BJ (cell line): ENCODE measurements around the gene MAP7. TPM values are rescaled to one million over a fixed set of nuclear protein-coding genes. Genes with fewer than 3 reads are reported as not detected.
"Not testable (repeated sequence)": the region's sequence is repeated elsewhere in the genome, so short reads cannot be mapped to it uniquely, and the experiment has no call there.

ENCODE experiments used
- CTCF ChIA-PET: fragments of 350-600 bp; formaldehyde crosslinking; extraction: SDS; loops from one replicate; lab custom pipeline; 2021; ENCODE audit warnings: antibody characterized with exemption, inconsistent platforms; lab: Yijun Ruan, JAX
- POLR2A ChIA-PET: fragments of 300-600 bp; sonication (Branson Sonifier 250); formaldehyde crosslinking; extraction: SDS; loops from one replicate; lab custom pipeline; 2021; ENCODE audit warnings: antibody characterized with exemption; lab: Charles Lee
- DNase-seq: peaks from one replicate; pipeline ENCODE4 v3.0.0-alpha.2; 2011; ENCODE audit warnings: low read depth
- H3K27me3 ChIP-seq: 2 replicates; pipeline ENCODE4 v1.6.0; 2011; ENCODE audit warnings: low read length; ENCODE audit not compliant: control insufficient read depth, insufficient read depth
- H3K36me3 ChIP-seq: 2 replicates; pipeline ENCODE4 v1.5.1; 2011; ENCODE audit warnings: low read length; ENCODE audit not compliant: control insufficient read depth, insufficient read depth
- H3K4me3 ChIP-seq: 2 replicates; pipeline ENCODE4 v1.5.1; 2011; ENCODE audit warnings: low read depth, mild to moderate bottlenecking, control low read depth, low read length
- CTCF ChIP-seq: IDR thresholded peaks from 2 replicates; pipeline ENCODE4 v1.5.1; 2011; ENCODE audit warnings: low read depth, mild to moderate bottlenecking, control low read depth, inconsistent platforms, low read length, moderate library complexity; ENCODE audit not compliant: insufficient read depth
- polyA plus RNA-seq: library from polyadenylated mRNA; depleted of rRNA; stranded (reverse); fragments of >200 nt; gene quantifications from 2 replicates; pipeline ENCODE4 v1.2.3, GENCODE V29; 2011

The MAP7 gene
- polyA plus RNA-seq, 1 experiment, result 0.45 TPM

GRCh38 chr6:136500414-136500813 is 49.8 kb downstream of the MAP7 start:
- ChIA-PET POLR2A (no interaction called here), CTCF (interaction anchor here (1.4 to 2.0 kb wide), 2 partner anchors 9 to 25 kb away, joined by 3 to 6 read pairs; no protein-coding TSS in a partner anchor)

GRCh38 chr6:136499370-136499769 is 50.9 kb downstream of the MAP7 start:
- ChIA-PET CTCF (interaction anchor here (1.4 to 2.0 kb wide), 2 partner anchors 9 to 10 kb away, joined by 3 to 6 read pairs; no protein-coding TSS in a partner anchor), POLR2A (no interaction called here)
- no peaks in the 10 kb centered on the region for H3K36me3 ChIP-seq
- TF ChIP-seq CTCF, result no peak
- H3K4me3 ChIP-seq, result no peak overlapping the region
- no peaks in the 10 kb centered on the region for H3K27me3 ChIP-seq
- DNase-seq, result no peak

More at GRCh38 chr6:136500414-136500813, 49.8 kb downstream of the MAP7 start:
- Histone ChIP-seq H3K4me3 (no peak overlapping the region), H3K27me3 (no peaks in the 10 kb centered on the region), H3K36me3 (no peaks in the 10 kb centered on the region)
- TF ChIP-seq CTCF, result no peak
- no peak for DNase-seq

GRCh38 chr6:136496449-136496848 is 53.8 kb downstream of the MAP7 start:
- H3K27me3 ChIP-seq, POLR2A ChIA-PET, H3K36me3 ChIP-seq, DNase-seq, H3K4me3 ChIP-seq, CTCF ChIA-PET: not testable (repeated sequence)

GRCh38 chr6:136494710-136495109 is 55.5 kb downstream of the MAP7 start:
- ChIA-PET CTCF (no interaction called here), POLR2A (no interaction called here)
- no peak overlapping the region for H3K4me3 ChIP-seq
- no peak for DNase-seq
- TF ChIP-seq CTCF, result no peak
- H3K27me3 ChIP-seq, result no peaks in the 10 kb centered on the region
- no peaks in the 10 kb centered on the region for H3K36me3 ChIP-seq

DNA sequence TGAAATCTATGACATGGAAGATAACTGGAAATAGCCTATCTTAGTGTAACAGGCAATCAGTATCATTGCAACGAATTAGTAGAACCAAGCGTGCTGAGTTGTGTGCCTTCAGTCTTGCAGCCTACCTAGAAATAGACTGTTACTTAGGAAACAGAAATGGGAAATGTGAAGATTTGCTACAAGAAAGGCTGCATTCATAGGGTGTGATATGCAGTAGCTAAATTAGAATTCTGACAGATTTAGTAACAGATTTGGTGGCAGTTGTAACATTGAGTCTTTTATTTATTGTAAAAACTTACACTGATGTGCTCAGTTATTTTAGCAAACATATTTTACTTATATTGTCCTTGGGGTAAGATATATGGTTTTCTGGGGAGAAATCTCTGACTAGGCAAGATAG is 56.2 kb downstream of the MAP7 start:
- Histone ChIP-seq H3K36me3 (no peaks in the 10 kb centered on the region), H3K27me3 (no peaks in the 10 kb centered on the region), H3K4me3 (no peak overlapping the region)
- ChIA-PET POLR2A (no interaction called here), CTCF (no interaction called here)
- TF ChIP-seq CTCF, result no peak
- no peak for DNase-seq

DNA sequence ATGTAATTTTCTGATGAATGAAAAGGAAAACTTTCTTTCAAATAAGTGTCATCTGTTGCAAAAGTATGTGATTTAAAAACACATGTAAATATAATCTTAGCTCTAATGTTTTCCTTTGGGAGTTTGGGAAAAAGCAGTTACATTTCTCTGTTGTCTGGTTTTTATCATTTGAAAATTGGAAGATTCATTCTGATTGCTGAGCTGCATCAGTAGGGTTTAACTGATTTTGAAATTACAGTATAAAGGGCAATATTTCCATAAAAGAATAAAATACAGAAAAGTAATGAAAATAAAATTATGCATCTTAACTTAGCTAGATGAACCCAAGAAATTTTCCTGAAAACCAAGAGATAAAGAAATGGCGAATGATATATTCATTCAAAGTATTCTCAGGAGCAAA is 57.8 kb downstream of the MAP7 start:
- POLR2A ChIA-PET, result no interaction called here
- CTCF ChIA-PET, result interaction anchor here (0.6 kb wide), 1 partner anchor 591 kb away, joined by 3 read pairs; no protein-coding TSS in a partner anchor
- no peak for TF ChIP-seq CTCF
- Histone ChIP-seq H3K36me3 (no peaks in the 10 kb centered on the region), H3K4me3 (no peak overlapping the region), H3K27me3 (no peaks in the 10 kb centered on the region)
- DNase-seq, result no peak
